GM21526 (cell line): ENCODE data around the gene GEMIN4.
"Not testable (repeated sequence)": the region's sequence is repeated elsewhere in the genome, so short reads cannot be mapped to it uniquely, and the experiment has no call there.

ENCODE experiments used
- ATAC-seq: cut with Tn5 transposase; IDR thresholded peaks from one replicate; pipeline ENCODE4 v1.9.1; 2021; ENCODE audit warnings: moderate library complexity; ENCODE audit not compliant: unreplicated experiment, low FRiP score

The GEMIN4 gene

DNA sequence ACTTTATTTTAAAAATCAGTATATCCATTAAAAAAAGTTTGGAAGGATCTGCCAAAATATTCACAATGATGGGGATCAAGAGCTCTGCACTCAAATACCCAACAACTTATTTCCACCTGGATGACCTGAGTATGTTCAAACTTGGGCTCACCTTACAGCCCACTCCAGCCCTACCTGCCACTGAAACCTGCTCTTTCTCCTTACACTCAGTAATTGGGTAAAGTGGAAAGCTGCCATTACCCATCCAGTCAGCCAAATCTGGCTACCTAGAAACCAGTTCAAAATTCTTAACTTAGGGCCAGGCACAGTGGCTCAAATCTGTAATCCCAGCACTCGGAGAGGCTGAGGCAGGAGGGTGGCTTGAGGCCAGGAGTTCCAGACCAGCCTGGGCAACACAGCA, 47.1 kb downstream of the GEMIN4 start:
- ATAC-seq = no peak

DNA sequence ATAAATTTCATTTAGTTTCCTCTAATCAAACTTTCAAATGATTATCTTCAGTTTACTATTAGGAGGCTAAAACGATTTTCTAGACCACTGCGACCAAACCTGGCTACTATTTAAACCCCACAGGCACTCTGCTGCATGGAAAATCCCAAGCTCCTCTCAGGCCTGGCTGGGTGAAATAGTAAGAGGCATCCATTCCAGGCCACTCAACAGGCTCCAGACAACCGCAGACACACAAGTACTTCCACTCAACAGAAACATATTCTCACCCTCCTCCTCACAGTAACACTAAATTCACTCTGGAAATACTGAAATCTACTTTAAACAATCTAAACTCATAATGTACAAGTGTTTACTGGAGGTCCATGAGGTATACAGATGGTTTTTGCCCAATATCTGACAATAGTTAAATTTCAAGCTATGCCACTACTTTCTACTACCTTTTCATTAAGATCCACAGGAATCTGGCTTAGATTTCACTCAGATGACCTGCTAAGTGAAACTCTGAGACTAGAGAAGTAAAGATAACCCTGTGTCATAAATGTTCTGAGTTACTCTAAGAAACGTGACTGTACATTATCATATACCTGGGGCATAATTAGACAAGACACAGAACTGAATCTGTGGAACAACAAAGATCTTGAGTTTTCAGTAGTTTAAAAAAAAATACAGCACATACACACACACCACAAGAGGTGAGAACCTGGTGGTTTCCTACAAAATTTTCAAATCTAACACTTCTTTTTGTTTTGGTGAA, 47.8 kb downstream of the GEMIN4 start:
- ATAC-seq = no peak

DNA sequence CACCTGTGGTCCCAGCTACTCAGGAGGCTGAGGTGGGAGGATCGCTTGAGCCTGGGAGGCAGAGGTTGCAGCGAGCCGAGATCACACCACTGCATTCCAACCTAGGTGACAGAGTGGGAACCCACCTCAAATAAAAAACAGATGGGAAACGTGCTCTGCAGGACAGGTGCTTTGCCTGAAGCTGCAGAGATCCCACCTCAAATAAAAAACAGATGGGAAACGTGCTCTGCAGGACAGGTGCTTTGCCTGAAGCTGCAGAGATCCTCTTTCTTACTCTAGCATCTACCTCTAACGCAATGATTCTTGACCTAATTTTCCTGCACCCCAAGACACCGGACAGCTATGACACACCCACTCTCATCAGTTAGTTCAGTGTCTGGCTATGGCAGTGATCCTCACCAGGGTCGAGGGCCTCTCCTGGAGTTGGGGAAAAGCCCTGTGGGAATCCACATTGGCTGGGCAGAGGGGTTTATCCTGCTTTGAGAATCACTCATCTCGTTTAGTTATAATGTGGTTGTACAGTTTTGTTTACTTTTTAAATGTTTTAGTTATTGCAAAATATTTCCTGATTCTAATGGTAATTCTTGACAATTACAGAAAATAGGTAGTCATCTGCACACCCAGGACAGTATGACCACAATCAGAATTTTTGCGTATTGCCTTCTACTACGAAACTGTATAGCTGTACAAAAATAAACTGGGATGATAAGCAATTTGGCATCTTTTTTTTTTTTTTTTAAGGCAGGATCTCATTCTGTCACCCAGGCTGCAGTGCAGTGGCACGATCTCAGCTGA, 48.8 kb downstream of the GEMIN4 start:
- ATAC-seq = no peak

DNA sequence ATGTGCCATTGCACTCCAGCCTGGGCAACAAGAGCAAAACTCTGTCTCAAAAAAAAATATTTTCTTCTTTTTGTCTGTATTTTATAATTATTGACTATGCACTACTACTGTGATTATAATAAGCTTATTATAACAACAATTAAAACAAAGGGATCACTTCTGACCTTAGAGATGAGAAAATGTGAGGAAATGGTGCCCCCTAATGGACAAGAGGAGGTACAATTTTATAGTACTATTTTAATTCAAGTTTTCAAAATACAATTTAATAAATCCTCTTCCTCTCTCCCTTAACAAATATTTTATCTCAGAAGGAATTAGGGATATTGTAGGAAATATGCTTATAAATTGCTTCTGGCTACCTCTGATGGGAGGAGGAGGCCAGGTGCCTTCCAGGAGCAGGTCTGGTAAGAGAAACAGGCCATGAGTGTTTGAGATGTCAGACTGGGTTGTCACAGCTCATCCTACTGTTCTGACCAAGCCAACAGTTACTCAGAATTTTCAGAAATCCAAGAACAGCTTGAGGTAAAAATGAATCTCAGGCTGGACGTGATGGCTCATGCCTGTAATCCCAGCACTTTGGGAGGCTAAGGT, 51.5 kb downstream of the GEMIN4 start:
- ATAC-seq = no peak

DNA sequence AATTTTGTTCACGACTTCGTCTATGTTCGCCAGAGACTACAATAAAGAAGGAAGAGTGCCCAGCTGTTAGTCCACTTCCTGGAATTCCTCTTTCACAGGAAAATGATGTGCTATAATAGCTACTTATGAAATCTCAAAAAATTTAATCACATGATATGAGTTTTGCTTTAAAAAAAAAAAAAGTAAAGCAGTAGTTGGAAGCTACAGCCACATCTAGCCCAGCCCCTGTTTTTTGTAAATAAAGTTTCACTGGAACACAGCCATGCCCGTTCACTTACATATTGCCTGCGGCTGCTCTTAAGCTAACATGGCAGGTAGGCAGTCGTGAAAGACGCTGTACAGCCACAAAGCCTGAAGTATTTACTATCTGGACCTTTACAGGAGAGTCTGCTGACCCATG, 52.7 kb downstream of the GEMIN4 start:
- ATAC-seq = no peak

DNA sequence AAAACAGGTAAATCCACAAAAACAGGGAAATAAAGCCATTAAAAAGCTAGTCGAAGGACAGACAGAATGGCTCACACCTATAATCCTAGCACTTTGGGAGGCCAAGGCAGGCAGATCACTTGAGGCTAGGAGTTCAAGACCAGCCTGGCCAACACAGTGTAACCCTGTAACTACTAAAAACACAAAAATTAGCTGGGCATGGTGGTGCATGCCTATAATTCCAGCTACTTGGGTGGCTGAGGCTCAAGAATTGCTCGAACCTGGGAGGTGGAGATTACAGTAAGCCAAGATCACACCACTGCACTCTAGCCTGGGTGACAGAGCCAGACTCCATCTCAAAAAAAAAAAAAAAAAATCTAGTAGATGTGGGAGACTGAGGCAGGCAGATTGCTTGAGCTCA, 54.0 kb downstream of the GEMIN4 start:
- not testable (repeated sequence) for ATAC-seq

DNA sequence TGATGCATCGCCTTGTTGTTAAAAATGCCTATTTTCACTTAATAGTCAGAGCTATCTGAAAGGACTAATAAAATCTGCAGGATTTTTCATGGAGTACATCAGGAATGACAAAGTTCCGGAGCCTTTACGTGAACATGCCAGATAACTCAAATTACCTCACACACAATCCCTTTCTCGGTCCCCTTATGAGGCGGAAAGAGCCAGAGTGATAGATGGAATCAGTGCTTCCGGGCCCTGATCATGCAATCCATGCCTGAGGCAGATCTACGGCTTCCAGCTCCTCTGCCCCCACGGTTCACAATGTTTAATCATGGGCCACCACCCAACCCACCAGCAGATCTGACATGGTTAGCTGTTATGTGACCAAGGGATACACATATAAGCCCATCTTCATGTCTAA, 54.4 kb downstream of the GEMIN4 start:
- no peak for ATAC-seq

DNA sequence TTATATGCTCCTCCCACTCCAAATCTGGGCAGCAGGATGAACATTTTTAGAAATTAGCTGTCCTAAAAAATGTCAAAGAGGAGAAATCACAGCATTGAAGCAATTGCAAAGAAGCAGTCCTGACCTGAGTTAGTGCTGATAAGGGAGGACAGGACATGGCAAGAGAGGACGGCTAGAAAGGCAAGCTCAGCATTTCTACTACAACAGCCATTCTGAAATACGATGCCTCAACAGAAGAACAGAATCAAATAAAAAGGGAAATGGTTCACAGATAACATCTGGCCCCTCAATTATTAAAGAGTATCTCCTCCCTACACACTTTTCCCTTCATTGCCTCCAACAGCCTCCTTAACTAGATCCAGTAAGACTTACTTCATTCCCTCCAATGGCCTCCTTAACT, 55.7 kb downstream of the GEMIN4 start:
- no peak for ATAC-seq
